Activated CD4-positive, alpha-beta T cell treated with anti-CD3 and anti-CD28 coated beads, Interleukin-10, Interleukin-2, amounts not matched to agents 100 ng/mL and 50 ng/mL, durations not matched to agents 16 hours and 8 hours (primary cell): ENCODE results near the gene VAPB.

Experiments used
- DNase-seq: peaks from one replicate; pipeline ENCODE4 v3.0.0-alpha.2; 2020

Gene VAPB

GRCh38 chr20:58438970-58439808 lies 50.2 kb downstream of the VAPB start:
- no peak for DNase-seq

GRCh38 chr20:58440021-58440767 lies 51.2 kb downstream of the VAPB start:
- DNase-seq = no peak

GRCh38 chr20:58441723-58442122 lies 52.7 kb downstream of the VAPB start:
- DNase-seq = no peak

- DNase-seq = no peak
Observed at GRCh38 chr20:58444746-58445255, 55.8 kb downstream of the VAPB start.

GRCh38 chr20:58446264-58446959 lies 57.4 kb downstream of the VAPB start:
- DNase-seq = no peak

- DNase-seq = no peak
Observed at GRCh38 chr20:58446960-58447265, 57.9 kb downstream of the VAPB start.

GRCh38 chr20:58447511-58448391 lies 58.7 kb downstream of the VAPB start:
- DNase-seq = peak; percentile 55

GRCh38 chr20:58448958-58449357 lies 59.9 kb downstream of the VAPB start:
- no peak for DNase-seq

GRCh38 chr20:58449681-58450221 lies 60.7 kb downstream of the VAPB start:
- no peak for DNase-seq

- DNase-seq = no peak
Observed at GRCh38 chr20:58450254-58450653, 61.2 kb downstream of the VAPB start.

- DNase-seq = no peak
Observed at GRCh38 chr20:58452667-58453255, 63.7 kb downstream of the VAPB start.

GRCh38 chr20:58453391-58453790 lies 64.4 kb downstream of the VAPB start:
- no peak for DNase-seq

- DNase-seq = no peak
Observed at GRCh38 chr20:58454460-58454859, 65.4 kb downstream of the VAPB start.

- DNase-seq = no peak
Observed at GRCh38 chr20:58457083-58457695, 68.2 kb downstream of the VAPB start.

- DNase-seq = no peak
Observed at GRCh38 chr20:58458342-58459057, 69.5 kb downstream of the VAPB start.

- no peak for DNase-seq
Observed at GRCh38 chr20:58459058-58459750, 70.2 kb downstream of the VAPB start.

- DNase-seq = no peak
Observed at GRCh38 chr20:58461104-58461503, 72.1 kb downstream of the VAPB start.

- DNase-seq = no peak
Observed at GRCh38 chr20:58461899-58462298, 72.9 kb downstream of the VAPB start.

- DNase-seq = no peak
Observed at GRCh38 chr20:58463256-58463655, 74.2 kb downstream of the VAPB start.

GRCh38 chr20:58464838-58465237 lies 75.8 kb downstream of the VAPB start:
- DNase-seq = no peak
